ENCODE data around the gene TTLL5.
A peak's percentile ranks its signal among the peaks of the same experiment; 100 is the strongest.

The TTLL5 gene

GRCh38 chr14:75804570-75805275 is 143.7 kb downstream of the TTLL5 start:
- DNase-seq (ENCODE audit: low read depth): no peak

DNA sequence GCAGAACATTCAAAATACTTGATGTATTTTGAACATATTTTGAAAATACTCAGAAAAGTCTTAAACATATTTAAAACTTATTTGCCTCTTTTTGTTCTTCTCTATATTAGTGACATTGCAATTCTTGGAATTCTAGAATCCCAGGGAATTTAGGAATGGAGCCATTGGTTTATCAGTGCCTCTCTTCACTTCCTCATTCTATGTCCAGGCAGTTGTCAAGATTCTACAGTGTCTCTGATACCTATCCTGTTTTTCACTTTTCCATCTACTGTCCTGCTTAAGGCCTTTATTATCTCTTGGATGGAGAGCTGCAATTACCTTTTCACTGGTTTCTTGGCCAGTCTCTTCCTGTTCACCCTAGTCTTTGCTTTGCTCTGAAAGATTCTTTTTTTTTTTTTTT is 144.6 kb downstream of the TTLL5 start:
- no peak for DNase-seq (ENCODE audit: low read depth)

GRCh38 chr14:75806352-75806832 is 145.3 kb downstream of the TTLL5 start:
- no peak for DNase-seq (ENCODE audit: low read depth)

- no peak for DNase-seq (ENCODE audit: low read depth)
Observed at GRCh38 chr14:75807667-75808360, 146.8 kb downstream of the TTLL5 start.

DNA sequence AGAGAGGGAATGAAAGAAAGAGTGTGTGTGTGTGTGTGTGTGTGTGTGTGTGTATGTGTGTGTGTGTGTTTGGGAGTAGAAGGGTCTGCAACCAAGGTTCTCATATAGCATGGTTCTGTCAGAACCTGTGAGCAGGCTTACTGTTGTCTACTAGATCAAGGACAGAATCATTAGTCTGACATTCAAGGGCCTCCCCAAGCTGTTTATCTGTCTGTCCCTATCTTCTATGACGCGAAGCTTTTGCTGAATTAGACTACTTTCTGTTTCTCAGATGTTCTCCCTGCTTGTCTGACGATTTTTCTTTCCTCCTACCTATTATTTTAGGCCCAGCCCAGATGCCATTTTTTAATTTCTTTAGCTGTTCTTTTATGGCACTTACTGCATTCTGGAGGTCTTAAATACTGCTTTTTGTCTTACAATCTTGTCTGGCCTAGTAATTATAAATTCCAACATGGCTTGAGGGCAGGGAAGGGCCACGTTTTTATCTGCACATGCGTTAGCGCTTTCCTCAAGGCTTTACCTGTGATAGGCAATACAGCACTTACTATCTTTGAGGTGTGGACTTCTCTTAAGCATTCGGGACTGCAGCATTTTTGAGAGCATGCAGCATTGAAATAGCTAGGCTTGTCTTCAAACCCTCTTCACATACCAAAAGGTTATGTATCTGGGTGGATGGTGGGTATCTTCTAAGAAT is 150.2 kb downstream of the TTLL5 start:
- DNase-seq (ENCODE audit: low read depth): no peak

DNA sequence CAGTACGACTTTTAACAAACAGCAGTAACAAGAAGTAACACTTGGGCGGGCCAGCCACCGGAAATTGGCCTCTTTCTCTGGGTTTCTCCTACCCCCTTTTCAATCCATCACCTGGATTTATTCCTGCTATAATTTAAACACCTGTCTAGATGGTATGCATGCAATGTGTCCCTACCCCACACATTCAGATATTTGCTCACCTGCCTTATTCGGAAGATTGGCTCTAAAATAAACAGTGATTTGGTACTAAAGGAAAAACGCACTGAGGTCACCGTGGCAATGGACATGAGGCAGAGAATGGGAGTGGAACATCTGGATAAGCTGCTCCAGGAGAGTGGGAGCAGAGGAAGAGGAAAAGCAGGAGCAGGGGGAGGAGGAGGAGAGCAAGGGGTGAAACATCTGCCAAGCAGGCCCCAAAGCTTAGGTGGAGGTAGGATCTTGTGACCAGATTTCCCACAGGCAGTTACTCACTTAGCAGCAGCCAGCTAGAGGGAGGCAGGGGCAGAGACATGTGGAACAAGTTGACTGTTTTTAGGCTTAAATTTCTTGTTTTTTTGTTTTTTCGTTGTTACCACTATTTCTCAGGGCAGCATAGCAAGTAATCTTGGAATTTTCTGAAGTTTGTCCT is 150.9 kb downstream of the TTLL5 start:
- DNase-seq (ENCODE audit: low read depth): no peak

DNA sequence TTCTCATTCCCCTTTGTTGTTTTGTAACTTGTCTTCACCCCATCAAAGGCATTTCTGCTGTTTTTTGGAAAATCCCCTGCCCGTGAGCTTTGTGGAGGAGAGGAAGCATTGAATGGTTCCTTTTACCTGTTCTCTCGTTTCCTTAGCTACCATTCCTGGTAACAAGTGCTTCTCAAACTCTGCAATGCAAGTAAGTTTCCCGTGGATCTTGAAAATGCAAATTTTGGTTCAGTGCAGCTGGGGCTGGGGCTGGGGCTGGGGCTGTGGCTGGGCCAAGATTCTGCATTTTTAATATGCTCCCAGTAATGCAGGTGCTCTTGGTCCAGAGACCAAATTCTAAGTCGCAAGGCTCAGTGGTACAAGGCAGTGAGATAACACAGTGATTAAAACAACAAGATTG is 151.6 kb downstream of the TTLL5 start:
- no peak for DNase-seq (ENCODE audit: low read depth)

DNA sequence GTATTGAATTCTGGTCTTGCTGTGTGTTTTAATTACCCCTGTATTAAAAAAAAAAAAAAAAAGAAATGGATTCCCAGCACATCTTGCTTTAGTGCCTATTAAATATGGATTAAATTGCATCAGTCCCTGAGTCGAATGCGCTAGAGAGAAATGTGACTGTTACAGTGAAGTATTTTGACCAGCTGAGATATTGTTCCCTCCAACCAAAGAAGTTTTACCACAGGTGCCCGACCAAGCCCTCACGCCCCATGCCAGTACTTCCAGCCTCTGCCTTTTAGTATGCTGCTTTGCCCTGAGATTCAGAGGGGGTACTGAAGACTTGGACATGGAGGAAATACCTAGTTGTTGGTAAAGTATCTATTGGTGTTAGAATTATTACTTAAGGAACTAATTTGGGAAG is 159.7 kb downstream of the TTLL5 start:
- no peak for DNase-seq (ENCODE audit: low read depth)

GRCh38 chr14:75821831-75822521 is 160.9 kb downstream of the TTLL5 start:
- peak; percentile 28 for DNase-seq (ENCODE audit: low read depth)

- DNase-seq (ENCODE audit: low read depth): peak; percentile 60
Observed at GRCh38 chr14:75822522-75823141, 161.6 kb downstream of the TTLL5 start.

- DNase-seq (ENCODE audit: low read depth): peak; percentile 38
Observed at GRCh38 chr14:75823334-75823733, 162.3 kb downstream of the TTLL5 start.

DNA sequence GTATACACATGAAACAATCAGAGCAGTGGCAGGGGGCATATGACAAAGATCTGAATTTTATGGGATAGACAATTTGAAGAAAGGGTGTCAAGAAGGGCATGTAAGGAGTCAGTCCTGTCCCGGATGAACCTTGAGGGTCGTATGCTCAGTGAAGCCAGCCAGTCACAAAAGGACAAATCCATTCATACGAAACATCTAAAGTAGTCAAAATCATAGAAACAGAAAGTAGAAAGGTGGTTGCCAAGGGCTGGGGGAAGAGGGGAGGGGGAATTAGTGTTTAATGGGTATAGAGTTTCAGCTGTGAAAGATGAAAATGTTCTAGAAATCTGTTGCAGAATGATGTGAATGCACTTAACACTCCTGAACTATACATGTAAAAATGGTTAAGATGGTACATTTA is 163.3 kb downstream of the TTLL5 start:
- no peak for DNase-seq (ENCODE audit: low read depth)

DNA sequence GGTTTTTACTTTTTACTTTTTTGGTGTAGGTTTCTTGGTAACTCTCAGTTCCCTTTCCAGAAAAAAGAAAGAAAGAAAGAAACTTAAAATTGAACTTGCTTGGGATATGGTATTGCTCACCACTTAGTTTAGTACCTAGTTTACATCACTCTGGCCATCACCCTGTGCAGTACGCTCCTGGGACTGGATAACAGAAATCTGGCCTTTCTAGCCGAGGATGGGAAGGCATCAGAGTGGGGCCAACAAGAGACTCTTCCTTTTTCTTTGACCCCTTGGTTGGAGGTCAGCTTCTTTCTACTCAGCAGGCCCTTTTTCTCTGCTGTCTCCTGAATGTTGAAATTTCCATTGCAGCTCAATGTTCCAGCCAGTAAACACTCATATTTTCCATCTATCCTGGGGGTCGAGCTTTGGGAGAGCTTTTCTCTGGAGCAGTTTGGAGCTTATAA is 164.1 kb downstream of the TTLL5 start:
- peak; percentile 44 for DNase-seq (ENCODE audit: low read depth)

GRCh38 chr14:75826599-75826998 is 165.6 kb downstream of the TTLL5 start:
- DNase-seq (ENCODE audit: low read depth): no peak

DNA sequence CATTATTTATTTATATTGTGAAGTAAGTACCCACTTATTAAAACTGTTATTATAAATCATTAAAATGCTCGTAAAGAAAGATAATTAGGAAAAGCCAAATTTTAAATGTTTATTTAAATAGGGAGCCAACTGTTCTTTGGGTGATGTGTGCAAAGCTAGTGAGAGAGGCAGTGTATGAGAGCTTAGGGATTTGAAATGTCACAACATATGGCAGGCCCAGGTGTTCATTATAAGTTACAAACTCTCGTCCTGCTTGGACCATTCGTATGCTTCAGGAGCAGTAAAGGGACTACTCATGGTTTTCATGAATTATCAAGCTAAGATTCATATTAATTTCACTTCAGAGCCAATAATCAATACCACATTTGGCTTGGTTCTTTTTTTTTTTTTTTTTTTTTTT is 166.3 kb downstream of the TTLL5 start:
- DNase-seq (ENCODE audit: low read depth): no peak

GRCh38 chr14:75829316-75829715 is 168.3 kb downstream of the TTLL5 start:
- DNase-seq (ENCODE audit: low read depth): no peak

DNA sequence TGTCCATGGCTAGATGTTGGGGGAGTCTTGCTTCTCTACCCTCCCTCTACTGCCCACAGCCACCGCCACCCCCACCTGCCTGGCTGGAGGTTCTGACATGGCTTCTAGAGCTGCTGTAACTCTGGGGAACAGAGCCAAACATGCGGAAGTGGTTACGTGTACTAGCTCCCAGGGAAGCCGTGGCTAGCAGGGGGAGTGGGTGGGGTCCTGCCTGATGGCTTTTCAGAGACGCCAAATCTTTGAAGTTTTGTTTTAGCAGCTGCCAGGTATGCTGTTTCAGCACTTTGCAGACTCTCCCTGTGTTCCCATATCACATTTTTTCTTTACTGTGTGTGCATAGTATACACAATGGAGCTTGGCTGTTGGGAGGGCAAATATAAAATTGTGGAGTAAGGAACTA is 170.4 kb downstream of the TTLL5 start:
- peak; percentile 32 for DNase-seq (ENCODE audit: low read depth)

DNA sequence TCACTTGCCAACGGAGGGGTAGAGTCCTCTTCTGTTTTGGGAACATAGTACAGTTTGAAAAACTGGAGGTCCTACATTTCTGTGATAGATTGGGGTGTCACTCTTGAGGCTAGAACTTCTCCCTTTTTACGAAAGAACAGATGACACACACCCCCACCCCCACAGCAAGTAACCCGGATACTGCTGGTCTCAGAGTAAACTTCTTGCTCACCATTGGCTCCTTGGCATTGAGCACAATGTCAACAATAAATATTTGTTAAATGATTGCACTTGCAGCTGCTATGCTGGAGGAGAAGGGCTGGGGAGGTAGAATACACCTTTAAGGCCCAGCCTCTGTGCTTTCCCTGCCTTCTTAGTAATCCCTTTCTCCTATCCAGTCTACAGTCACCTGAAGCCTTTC is 170.9 kb downstream of the TTLL5 start:
- DNase-seq (ENCODE audit: low read depth): no peak

- no peak for DNase-seq (ENCODE audit: low read depth)
Observed at GRCh38 chr14:75832621-75833297, 171.7 kb downstream of the TTLL5 start.

- no peak for DNase-seq (ENCODE audit: low read depth)
Observed at GRCh38 chr14:75833326-75834020, 172.4 kb downstream of the TTLL5 start.

Measured in stromal cell of bone marrow (primary cell).